ENCODE measurements around the gene ANK2.

DNA sequence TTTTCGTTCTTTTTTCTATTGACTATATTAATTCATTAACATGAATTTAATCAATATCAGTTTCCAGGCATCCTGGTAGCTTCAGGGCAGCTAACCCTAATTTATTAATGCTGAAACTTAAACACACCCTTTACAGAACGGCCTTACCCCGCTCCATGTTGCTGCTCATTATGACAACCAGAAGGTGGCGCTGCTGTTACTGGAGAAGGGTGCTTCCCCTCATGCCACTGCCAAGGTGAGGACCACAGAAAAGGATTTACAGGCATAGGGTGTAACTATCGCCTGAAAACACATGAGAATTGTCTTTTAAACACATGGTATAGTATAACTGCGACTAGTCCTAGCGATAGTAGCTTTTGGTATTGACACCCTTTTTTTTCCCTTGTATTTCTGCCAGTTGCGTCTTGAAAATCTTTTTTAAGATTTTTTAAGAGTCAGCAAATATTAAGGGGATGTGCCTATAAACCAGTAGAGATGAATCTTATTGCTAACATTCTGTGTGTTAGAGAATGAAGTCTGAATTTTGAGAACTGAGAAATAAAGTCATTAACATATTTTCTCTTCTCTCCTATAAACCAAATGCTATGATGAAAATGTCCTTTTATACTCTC, 229.0 kb downstream of the ANK2 start:
- TF ChIP-seq EZH2 (IDR thresholded peaks at IDR 0.05) (no peak), EZH2phosphoT487 (IDR thresholded peaks at IDR 0.05) (no peak)
- TF ChIP-seq, protein P1, sequence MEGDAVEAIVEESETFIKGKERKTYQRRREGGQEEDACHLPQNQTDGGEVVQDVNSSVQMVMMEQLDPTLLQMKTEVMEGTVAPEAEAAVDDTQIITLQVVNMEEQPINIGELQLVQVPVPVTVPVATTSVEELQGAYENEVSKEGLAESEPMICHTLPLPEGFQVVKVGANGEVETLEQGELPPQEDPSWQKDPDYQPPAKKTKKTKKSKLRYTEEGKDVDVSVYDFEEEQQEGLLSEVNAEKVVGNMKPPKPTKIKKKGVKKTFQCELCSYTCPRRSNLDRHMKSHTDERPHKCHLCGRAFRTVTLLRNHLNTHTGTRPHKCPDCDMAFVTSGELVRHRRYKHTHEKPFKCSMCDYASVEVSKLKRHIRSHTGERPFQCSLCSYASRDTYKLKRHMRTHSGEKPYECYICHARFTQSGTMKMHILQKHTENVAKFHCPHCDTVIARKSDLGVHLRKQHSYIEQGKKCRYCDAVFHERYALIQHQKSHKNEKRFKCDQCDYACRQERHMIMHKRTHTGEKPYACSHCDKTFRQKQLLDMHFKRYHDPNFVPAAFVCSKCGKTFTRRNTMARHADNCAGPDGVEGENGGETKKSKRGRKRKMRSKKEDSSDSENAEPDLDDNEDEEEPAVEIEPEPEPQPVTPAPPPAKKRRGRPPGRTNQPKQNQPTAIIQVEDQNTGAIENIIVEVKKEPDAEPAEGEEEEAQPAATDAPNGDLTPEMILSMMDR (IDR thresholded peaks at IDR 0.05) = peak; percentile 94
